GOT3 (cell line): ENCODE data around the gene PDE3B.

Experiments used
- DNase-seq: peaks from one replicate; lab custom pipeline; 2025; ENCODE audit warnings: mixed read lengths; lab: John Stamatoyannopoulos, UW

PDE3B gene

DNA sequence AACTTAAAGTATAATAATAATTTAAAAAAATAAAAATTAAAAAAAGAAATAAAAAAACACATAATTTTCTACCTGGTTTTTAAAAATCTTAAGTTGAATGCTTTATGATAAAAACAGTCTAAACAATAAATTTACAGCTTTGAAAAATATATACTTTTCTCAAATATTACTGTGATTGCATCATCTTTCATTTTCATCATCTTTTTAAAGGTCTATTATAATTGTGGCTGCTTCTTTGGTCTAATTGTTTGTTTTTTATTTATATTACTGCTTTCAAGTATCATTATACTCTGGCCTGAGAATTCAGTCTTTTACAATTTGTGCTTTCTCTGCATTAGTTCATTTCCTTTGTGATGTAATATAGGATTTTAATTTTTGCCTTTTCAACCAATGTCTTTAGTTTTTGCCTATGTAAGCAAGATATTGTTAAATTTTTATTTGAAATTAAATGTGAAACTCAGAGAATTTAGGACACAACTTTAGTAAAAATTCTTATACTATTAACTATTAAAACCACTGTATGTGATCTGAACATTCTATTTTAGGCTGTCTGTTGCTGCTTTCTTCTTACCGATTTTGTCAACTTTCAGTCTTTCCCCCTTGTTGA, 241.2 kb downstream of the PDE3B start:
- DNase-seq, result no peak

DNA sequence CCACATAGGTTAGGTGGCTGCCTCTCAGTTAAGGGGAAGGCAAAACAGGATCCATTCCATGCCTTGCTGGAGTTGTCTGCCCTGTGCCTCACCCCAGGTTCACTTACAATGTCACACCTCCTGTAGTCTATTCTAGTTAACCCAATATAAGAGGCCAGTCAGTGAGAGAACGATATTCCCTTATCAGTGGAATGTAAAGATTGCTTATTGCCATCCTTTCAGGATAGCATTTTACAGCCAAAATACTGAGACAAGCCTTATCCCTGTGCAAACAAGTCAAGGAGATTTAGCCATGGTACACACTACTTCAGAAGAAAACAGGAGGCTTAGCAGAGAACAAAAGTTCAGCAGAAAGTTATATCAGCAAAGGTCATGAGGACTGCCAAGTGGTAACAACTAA, 242.9 kb downstream of the PDE3B start:
- DNase-seq, result no peak

DNA sequence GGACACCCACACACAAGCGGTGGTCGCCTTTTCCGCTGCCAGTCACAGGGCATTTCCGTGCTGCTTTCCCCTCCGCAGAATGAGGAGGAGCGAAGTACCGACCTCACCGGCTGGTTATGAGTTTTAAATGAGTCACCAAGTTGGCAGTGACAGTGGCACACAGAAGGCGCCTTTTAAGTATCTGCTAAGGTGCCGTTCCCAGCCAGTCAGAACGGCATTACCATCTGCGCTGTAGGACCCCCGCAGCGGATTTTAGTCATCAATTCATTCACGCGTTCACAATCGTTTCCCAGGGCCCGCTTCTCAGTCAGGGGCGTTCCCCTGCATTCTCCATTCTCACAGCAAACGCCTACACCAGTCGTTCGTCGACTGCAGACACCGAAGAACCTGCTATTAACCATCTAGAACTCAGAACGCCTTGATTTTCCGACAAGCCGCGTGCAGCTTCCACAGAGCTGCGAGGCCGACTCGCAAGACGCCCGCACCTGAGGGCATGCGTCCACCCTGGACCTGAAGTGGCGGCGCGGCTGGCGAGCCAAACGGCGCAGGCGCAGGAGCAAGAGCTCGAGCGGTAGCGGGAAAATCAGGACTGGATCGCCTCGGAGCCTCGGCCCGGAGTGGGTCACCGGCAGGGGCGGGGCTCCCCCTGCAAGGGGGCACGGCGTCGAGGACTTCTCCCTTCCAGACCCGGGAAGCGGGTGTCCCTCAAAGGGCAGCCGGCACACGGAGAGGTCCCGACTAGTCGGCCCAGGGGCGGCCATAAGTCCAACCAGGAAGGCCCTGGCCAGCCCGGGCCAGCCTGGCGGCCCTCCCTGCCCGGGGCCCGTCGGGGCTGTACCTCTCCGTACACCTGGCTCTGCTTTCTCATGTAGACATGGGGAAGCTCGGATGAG, 247.8 kb downstream of the PDE3B start:
- DNase-seq, result no peak

DNA sequence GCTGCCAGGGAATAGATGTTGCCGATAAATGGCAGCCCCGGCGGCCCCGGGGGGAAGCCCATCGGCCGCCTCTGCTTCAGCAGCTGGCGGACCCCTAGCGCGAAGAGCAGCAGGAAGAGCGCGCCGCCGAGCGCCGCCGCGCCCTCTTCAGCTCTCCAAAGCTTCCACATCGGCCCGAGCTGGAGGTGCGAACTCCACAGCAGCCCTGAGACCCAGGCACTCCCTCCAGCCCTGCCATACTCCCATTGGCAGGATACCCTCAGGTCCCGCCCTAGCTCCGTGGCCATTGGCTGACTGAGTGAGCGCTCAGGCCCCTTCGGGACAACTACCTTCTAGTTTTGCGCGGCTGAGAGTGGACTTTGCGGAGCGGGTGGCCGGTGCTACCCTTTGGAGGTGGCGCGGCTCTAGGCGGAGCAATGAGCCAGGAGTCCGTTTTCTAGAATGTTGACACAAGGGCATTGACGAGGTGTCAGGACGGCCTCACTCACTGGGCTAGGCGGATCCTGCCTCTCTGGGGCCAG, 248.5 kb downstream of the PDE3B start, which contains the start of gene CYP2R1:
TSS of gene CYP2R1 (minus strand) at position 196 of the 521 bp plus-strand sequence. CDS start at position 170, 26 bp downstream.
- DNase-seq, result peak; percentile 58

DNA sequence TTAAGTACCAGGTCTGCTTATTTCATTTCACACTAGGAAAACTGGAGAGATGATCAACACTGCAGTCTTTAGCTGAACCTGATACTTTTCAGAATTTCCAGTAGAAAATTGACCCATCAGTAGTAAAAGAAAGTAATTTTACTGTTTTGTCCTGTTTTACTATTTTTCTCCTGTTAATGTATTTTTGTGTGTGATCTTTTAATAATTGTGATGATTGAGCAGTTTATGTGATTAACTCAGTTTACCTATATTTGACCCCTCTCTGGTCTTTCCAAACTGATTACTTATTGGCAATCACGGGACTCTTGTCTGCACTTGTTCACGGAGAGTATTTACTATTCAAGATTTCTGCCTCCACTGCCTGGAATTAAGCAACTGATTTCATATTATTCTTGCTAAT, 249.0 kb downstream of the PDE3B start:
- DNase-seq, result no peak

DNA sequence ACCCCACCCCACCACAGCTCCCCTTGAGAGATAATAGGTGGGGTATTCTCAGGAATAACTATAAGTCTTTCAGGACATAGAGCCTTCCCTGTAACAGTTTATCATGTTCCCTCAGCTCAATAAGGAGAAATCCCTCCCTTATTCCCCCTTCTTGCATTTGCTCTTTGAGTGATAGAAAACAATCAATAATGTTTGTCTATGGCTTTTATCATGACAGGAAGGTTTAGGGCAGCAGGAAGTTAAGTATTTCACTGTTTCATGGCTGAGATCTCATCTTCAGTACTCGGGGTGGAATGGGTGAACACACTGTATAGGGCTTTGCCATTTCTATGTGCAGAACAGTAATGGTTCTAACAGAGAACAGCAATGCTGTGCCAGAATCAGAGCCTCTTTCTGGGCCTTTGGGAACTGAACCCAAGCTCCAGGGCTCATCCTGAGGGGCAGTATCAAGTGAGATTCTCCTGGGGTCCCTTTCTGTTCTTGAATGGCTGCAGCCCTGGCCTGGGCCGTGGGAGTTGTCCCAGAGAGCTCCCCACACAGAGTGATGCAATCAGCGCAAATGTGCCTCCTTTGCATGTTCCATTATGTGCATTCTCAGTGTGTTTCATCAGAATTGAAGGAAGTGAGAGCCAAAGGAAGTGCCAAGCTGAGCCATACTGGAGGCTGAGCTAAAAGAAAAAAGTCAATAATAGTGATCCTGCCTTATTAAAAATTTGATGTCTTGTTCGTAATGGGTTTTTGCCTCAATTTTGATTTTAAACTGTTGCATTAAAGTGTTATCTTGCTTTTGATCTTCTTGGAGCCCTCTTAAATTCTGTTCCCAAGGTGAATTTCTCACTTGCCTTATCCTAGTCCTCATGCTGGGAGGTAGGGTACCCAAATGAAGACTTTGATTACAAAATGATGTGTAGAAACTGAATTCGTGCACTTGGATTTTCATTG, 251.3 kb downstream of the PDE3B start:
- DNase-seq, result no peak

DNA sequence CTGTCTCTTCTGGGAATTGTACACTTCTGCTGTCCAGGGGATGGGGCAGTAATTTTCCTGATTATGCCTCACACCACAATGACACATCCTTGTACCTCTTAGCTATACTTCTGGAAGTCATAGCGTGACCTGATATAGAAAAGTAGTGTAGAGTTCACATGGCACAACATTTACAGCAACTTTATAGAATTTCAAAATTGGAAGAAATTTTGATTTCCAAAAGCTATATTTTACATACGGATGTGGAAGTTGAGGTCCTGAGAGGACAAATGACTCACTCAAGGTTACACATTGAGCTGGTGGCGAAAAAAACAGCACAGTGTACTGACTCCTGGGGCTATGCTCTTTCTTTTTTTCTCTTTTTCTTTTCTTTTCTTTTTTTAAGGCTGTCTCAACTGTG, 254.8 kb downstream of the PDE3B start:
- no peak for DNase-seq

DNA sequence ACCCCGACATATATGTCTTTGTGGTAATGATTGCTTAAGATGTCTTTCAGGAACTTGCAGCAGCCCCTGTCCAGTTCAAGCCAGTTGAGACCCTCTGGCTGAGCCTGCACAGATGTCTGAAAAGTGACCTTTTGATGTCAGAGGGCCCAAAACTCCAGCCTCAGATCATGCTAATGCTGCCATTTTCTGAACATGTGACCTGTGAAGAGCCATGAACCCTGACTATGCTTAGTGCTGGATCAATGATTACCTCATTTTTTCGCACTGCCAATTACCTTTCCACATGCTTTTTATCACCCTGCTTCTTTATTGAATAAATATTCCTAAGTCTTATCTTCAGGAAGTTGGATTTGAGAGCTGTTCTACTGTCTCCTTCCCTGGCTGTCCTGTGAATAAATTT, 255.3 kb downstream of the PDE3B start:
- DNase-seq, result no peak

DNA sequence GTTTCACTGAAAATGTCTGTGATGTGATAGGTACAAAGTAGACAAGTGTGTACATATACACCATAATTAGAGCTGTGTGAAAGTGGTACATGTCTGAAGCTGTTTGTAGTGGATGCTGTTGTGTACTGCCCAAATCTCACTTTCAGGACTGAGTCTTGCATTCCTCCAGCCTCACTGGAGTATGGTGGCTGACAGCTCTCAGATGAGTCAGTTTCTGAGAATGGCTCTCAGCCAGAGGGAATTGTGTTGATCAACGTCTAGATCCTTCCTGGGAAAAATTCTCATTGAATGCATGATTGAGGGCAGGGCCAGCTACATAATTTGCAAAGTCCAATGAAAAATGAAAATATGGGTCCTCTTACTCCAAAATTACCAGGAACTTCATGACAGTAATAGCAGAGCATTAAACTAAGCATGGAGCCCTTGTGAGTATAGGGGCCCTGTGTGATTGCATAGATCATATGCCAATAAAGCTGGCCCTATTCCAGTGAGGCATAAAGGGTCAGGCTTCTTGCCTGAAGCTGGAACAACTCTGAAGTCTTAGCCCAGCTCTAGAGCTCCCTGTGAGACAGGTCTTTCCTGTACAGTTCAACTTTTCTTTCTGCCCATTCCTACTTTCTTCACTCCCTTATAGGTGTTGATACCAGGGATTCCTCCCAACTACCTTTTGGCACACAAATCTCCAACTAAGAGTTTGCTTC, 259.2 kb downstream of the PDE3B start:
- DNase-seq, result no peak

DNA sequence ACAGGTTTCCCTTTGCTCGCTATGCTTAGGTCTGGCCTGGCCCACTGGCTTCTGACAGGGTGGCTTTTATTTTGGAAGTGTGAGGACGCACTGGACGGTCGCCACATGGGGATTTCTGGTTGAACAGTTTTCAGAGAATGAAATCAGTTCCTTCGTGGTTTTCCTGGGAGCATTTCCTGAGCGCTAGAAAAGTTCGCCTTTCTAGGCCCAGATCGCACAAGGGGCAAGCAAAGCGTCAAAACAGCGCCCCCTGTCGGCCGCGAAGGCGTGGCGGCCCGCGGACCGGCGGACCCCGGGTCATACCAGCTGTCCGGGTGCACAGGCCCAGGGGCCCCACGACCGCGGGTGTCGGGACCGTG, 261.1 kb downstream of the PDE3B start:
- DNase-seq, result no peak

DNA sequence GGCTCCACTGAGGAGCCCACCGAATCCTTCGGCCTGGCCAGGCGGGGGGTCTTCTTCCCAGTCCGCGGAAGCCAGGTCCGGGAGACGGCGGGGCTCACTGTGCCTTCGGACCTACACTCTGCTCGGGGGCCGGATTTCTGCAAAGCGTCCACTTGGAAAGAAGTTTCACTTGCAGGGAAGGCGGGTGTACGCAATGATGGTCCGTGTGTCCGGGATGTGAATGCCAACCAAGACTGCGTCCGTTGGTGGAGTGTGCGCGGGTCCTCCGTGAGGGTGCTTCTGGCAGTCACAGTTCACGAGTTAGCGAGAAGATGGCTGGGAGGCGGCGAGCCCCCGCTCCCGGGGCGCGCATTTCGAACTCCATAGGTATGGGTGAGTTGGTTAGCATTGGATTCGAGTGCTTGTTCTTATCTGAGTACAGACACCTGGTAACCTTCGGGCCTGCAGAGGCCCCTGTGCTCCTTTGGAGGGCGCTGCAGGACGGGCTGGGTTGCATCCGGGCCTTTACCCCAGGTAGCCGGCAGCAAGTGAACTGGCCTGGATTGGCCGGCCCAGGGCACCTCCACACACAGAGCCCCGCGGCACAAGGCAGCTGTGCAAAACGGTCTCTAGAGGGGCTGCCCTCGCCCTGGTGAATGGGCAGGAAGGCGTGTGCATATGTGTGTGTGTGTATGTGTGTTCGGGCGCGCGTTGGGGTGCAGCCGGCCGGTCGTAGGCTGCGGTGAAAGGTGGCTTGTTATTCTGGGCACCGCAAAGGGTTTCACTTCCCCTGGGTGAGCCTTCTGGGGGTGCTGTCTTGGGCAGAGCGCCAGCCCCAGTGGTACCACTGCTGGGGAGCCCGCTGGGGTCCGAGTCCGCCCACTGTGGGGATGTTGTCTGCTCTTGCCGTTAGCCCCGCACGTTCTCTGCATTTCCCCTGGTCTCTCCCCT, 261.8 kb downstream of the PDE3B start:
- DNase-seq, result no peak

DNA sequence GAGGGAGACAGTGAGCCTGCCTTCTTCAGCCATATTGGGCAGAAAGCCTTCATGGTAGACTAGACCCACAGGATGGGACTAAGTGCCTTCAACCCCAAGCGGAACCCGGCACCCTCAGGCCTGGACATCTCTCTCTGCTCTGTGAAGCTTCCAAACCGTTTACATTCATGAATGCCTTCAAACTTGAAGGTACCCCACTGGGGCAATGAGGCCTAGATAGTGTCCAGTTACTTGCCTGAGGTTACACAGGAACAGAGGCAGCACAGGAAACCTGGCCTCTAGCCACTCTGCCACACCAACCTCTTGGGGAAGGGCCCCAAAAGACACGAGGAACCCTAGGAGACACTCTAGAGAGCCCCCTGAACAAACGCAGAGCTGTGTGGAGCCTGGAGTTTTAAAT, 263.0 kb downstream of the PDE3B start:
- no peak for DNase-seq

DNA sequence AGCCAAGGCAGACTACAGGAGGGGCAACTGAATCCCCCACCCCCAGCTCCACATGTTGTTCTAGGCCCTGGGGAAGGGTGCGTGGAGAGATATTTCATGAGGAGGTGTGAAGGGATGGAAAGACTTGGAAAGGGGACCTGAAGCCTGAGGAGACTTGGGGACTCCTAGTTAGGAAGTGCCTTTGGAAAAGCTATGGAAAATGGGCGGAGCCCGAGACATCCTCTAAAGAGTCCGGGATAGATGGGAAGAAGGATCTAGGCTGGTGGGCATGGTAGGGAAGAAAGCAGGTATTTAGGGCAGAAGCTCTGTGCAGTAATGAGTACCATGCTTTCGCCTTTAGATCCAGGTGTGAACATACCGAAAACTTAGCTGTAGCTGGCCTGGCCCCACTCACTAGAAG, 263.4 kb downstream of the PDE3B start:
- DNase-seq, result no peak

DNA sequence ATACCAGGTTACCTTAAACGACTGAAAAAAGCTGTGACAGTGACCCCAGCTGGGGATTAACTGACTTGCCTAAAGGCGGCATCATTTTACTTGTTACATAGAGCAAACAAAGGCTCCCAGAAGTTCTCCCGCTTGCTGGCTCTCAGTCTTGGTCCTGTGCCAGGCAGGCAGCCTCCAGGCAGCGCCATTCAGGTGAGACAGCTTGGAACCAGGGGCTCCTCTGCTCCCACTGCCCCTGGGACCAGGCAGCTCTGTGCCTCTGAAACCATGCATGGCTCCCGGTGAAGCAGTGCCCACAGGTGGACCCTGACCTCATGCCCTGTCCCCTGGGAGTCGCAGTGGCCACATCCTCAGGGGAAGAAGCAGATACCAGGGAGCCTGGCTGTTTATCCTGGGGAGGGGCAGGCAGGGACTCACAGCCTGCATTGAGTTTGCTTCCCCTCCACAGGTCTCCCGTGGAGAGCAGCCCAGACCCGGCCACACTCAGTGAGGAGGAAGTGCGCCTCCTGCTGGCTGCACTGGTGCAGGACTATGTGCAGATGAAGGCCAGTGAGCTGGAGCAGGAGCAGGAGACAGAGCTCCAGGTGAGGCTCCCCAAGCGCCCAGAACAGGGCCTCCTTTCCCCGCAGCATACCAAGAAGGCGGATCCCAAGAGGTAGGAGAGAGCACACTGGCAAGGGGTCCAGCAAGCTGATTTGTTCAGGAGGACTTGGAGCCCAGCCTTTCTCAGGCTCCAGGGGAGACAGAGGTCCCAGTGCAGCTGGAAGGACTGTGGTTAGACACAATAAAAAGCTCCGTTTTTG, 264.0 kb downstream of the PDE3B start:
- no peak for DNase-seq

DNA sequence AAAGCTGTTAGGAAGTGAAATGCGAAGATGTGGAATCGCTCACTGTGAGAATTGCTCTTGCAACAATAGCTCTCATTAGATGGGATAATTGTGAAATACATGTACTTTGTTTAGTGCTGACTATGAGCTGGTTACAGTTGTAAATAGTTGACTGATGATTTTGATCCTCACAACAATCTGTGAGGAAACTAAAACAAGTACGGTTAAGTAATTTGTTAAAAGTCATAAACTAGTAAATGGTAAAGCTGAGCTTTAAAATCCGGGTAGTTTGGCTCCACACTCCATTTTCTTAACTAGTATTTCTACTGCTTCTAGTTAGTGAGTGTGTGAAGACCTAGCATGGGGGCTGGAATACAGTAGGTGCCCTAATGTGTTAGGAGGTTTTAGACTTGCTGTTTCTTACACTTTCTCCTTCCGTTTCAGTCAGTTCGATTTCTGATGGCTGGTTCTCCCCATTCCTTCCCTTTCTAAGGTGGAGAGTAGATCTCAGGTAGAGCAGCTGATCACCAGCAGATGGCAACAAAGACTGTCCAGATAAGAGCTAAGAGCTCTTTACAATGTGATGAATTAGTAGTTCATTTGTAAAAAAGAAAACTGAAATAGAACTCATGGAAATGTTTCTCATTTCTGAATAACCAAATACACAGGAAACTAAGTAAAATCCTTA, 264.7 kb downstream of the PDE3B start:
- DNase-seq, result no peak

DNA sequence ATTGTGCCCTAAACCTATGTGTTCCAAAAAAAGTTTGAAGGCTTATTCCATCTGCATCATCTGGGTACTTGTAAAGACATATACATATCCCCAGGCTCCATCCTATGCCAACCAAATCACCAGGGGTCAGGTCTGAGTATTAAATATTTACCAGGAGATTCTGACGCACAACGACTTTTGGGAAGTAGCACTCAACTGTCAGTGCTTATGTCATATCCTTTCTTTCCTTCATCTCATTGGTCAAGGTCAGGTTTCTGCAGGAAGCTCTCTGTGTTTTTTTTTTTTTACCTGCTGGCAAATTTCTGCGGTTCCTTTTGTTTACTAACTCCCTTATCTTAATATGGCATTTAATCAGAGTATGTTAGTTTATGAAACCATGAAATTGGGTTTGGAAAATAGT, 270.9 kb downstream of the PDE3B start:
- DNase-seq, result no peak

DNA sequence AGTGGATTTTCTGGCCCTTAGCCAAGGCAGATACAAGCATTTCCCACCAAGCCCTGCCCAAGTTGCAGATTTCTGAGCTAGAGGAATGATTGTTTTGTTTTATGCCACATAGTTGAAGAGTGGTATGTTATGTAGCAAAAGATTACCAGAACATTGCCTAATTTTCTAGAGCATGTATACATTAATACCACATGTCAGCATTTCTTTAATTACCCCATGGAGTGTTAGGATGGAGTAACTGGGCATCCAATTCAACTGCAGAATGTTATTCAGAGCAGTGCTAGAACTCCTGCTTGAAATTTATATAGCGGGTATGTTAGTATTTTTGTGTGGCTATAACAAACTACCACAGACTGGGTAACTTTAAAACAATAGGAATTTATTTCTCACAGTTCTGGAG, 272.8 kb downstream of the PDE3B start:
- no peak for DNase-seq
